Panc1 (cell line): ENCODE data around the gene CEP164.

Experiments used
- POLR2AphosphoS5 ChIP-seq: IDR thresholded peaks from 2 replicates; pipeline ENCODE4 v1.6.1; 2012; ENCODE audit warnings: mild to moderate bottlenecking, low read depth, low read length, moderate library complexity
- TF ChIP-seq, protein P1 (sequence below): fragments of 450-650 bp; IDR thresholded peaks from 2 replicates; pipeline ENCODE4 v1.5.1; 2017; ENCODE audit warnings: mild to moderate bottlenecking
- TF ChIP-seq, protein P2 (sequence below), 2 experiments: IDR thresholded peaks; 2 replicates each; pipeline ENCODE4 v1.6.1; 2011 to 2012; ENCODE audit warnings: low read depth in 2 of 2, control low read depth in 1 of 2, low read length in 1 of 2, mild to moderate bottlenecking in 1 of 2, moderate library complexity in 1 of 2; ENCODE audit not compliant: insufficient read depth in 1 of 2

DNA sequence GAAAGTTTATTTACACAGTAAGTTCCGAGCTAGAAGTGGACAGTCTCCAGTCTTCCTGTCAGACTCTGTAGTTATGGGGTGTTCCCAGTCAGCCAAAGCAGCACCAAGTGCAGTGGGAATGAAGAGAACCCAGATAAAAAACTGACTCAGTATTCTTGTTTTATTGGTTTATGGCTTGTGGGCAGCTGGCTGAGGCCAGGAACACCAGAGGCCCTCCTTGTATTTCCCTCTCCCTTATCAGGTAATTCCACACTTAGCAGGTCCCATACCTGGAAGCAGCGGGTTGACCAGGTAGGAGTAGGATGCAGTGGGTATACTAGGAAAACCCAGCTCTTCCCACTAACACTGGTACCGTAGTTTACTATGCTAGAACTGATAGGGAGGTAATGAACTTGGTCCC lies 40.0 kb upstream of the CEP164 start:
- TF ChIP-seq POLR2AphosphoS5 = no peak
- TF ChIP-seq, protein P1, sequence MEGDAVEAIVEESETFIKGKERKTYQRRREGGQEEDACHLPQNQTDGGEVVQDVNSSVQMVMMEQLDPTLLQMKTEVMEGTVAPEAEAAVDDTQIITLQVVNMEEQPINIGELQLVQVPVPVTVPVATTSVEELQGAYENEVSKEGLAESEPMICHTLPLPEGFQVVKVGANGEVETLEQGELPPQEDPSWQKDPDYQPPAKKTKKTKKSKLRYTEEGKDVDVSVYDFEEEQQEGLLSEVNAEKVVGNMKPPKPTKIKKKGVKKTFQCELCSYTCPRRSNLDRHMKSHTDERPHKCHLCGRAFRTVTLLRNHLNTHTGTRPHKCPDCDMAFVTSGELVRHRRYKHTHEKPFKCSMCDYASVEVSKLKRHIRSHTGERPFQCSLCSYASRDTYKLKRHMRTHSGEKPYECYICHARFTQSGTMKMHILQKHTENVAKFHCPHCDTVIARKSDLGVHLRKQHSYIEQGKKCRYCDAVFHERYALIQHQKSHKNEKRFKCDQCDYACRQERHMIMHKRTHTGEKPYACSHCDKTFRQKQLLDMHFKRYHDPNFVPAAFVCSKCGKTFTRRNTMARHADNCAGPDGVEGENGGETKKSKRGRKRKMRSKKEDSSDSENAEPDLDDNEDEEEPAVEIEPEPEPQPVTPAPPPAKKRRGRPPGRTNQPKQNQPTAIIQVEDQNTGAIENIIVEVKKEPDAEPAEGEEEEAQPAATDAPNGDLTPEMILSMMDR = no peak
- TF ChIP-seq, protein P2, sequence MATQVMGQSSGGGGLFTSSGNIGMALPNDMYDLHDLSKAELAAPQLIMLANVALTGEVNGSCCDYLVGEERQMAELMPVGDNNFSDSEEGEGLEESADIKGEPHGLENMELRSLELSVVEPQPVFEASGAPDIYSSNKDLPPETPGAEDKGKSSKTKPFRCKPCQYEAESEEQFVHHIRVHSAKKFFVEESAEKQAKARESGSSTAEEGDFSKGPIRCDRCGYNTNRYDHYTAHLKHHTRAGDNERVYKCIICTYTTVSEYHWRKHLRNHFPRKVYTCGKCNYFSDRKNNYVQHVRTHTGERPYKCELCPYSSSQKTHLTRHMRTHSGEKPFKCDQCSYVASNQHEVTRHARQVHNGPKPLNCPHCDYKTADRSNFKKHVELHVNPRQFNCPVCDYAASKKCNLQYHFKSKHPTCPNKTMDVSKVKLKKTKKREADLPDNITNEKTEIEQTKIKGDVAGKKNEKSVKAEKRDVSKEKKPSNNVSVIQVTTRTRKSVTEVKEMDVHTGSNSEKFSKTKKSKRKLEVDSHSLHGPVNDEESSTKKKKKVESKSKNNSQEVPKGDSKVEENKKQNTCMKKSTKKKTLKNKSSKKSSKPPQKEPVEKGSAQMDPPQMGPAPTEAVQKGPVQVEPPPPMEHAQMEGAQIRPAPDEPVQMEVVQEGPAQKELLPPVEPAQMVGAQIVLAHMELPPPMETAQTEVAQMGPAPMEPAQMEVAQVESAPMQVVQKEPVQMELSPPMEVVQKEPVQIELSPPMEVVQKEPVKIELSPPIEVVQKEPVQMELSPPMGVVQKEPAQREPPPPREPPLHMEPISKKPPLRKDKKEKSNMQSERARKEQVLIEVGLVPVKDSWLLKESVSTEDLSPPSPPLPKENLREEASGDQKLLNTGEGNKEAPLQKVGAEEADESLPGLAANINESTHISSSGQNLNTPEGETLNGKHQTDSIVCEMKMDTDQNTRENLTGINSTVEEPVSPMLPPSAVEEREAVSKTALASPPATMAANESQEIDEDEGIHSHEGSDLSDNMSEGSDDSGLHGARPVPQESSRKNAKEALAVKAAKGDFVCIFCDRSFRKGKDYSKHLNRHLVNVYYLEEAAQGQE (IDR thresholded peaks at IDR 0.05; ENCODE audit: insufficient read depth in 1 of 2, low read depth in 2 of 2, low read length in 1 of 2) = no peak
